Measurements from ENCODE around the gene CNTN4. TPM values are rescaled to one million over a fixed set of nuclear protein-coding genes. Genes with fewer than 3 reads are reported as not detected.

Gene CNTN4
- total RNA-seq, 1 experiment from 2014 or later: 5.7 TPM

- intact Hi-C loops (cut with micrococcal nuclease; ENCODE audit: unreplicated experiment): no loop called here
- no peak overlapping the region for H3K27ac ChIP-seq (ENCODE audit: low read depth, low read length, poor library complexity, severe bottlenecking)
- H3K4me3 ChIP-seq (ENCODE audit: low read depth, low read length, poor library complexity, severe bottlenecking): no peak overlapping the region
- DNase-seq (ENCODE audit: low spot score): no peak
- no peaks in the 10 kb centered on the region for H3K4me1 ChIP-seq (ENCODE audit: insufficient read depth, low read length, poor library complexity, severe bottlenecking)
- H3K27me3 ChIP-seq (replicated peaks; ENCODE audit: insufficient read depth, low read depth, low read length, poor library complexity): no peaks in the 10 kb centered on the region
- POLR2A ChIA-PET (ENCODE audit: low non-redundant PET): no interaction called here
- H3K36me3 ChIP-seq (ENCODE audit: insufficient read depth, low read length, poor library complexity, severe bottlenecking): no peaks in the 10 kb centered on the region
- no TSS peak for BruUV-seq (replicated peaks)
- H3K9me3 ChIP-seq (ENCODE audit: low read depth, low read length, poor library complexity, severe bottlenecking): peaks cover 3% of the 10 kb centered on the region
- TF ChIP-seq EZH2 (IDR thresholded peaks at IDR 0.05; ENCODE audit: borderline replicate concordance, low read depth, low read length, poor library complexity, severe bottlenecking) (no peak), CTCF (conservative IDR thresholded peaks at IDR 0.05; ENCODE audit: low read depth, low read length) (no peak)
- CTCF ChIA-PET: no interaction called here
Observed at GRCh38 chr3:2441558-2441957, 342.9 kb downstream of the CNTN4 start.

- H3K27me3 ChIP-seq (replicated peaks; ENCODE audit: insufficient read depth, low read depth, low read length, poor library complexity): no peaks in the 10 kb centered on the region
- H3K27ac ChIP-seq (ENCODE audit: low read depth, low read length, poor library complexity, severe bottlenecking): no peak overlapping the region
- H3K36me3 ChIP-seq (ENCODE audit: insufficient read depth, low read length, poor library complexity, severe bottlenecking): no peaks in the 10 kb centered on the region
- intact Hi-C loops (cut with micrococcal nuclease; ENCODE audit: unreplicated experiment): no loop called here
- no peaks in the 10 kb centered on the region for H3K4me1 ChIP-seq (ENCODE audit: insufficient read depth, low read length, poor library complexity, severe bottlenecking)
- POLR2A ChIA-PET (ENCODE audit: low non-redundant PET): no interaction called here
- CTCF ChIA-PET: no interaction called here
- no peak for TF ChIP-seq EZH2 (IDR thresholded peaks at IDR 0.05; ENCODE audit: borderline replicate concordance, low read depth, low read length, poor library complexity, severe bottlenecking)
- no peak for DNase-seq (ENCODE audit: low spot score)
- H3K9me3 ChIP-seq (ENCODE audit: low read depth, low read length, poor library complexity, severe bottlenecking): peaks cover 3% of the 10 kb centered on the region
- no peak overlapping the region for H3K4me3 ChIP-seq (ENCODE audit: low read depth, low read length, poor library complexity, severe bottlenecking)
- no TSS peak for BruUV-seq (replicated peaks)
Observed at GRCh38 chr3:2446146-2446545, 347.5 kb downstream of the CNTN4 start.

- Histone ChIP-seq H3K36me3 (ENCODE audit: insufficient read depth, low read length, poor library complexity, severe bottlenecking) (no peaks in the 10 kb centered on the region), H3K27ac (ENCODE audit: low read depth, low read length, poor library complexity, severe bottlenecking) (no peak overlapping the region), H3K27me3 (replicated peaks; ENCODE audit: insufficient read depth, low read depth, low read length, poor library complexity) (no peaks in the 10 kb centered on the region), H3K4me3 (ENCODE audit: low read depth, low read length, poor library complexity, severe bottlenecking) (no peak overlapping the region), H3K4me1 (ENCODE audit: insufficient read depth, low read length, poor library complexity, severe bottlenecking) (no peaks in the 10 kb centered on the region), H3K9me3 (ENCODE audit: low read depth, low read length, poor library complexity, severe bottlenecking) (no peaks in the 10 kb centered on the region)
- TF ChIP-seq EZH2 (IDR thresholded peaks at IDR 0.05; ENCODE audit: borderline replicate concordance, low read depth, low read length, poor library complexity, severe bottlenecking) (no peak), CTCF (conservative IDR thresholded peaks at IDR 0.05; ENCODE audit: low read depth, low read length) (no peak)
- ChIA-PET CTCF (no interaction called here), POLR2A (ENCODE audit: low non-redundant PET) (no interaction called here)
- no TSS peak for BruUV-seq (replicated peaks)
- intact Hi-C loops (cut with micrococcal nuclease; ENCODE audit: unreplicated experiment): no loop called here
- DNase-seq (ENCODE audit: low spot score): no peak
Observed at GRCh38 chr3:2452249-2452648, 353.6 kb downstream of the CNTN4 start.

- no peaks in the 10 kb centered on the region for H3K36me3 ChIP-seq (ENCODE audit: insufficient read depth, low read length, poor library complexity, severe bottlenecking)
- H3K4me3 ChIP-seq (ENCODE audit: low read depth, low read length, poor library complexity, severe bottlenecking): no peak overlapping the region
- no peaks in the 10 kb centered on the region for H3K9me3 ChIP-seq (ENCODE audit: low read depth, low read length, poor library complexity, severe bottlenecking)
- H3K27me3 ChIP-seq (replicated peaks; ENCODE audit: insufficient read depth, low read depth, low read length, poor library complexity): no peaks in the 10 kb centered on the region
- BruUV-seq (replicated peaks): no TSS peak
- no peaks in the 10 kb centered on the region for H3K4me1 ChIP-seq (ENCODE audit: insufficient read depth, low read length, poor library complexity, severe bottlenecking)
- TF ChIP-seq EZH2 (IDR thresholded peaks at IDR 0.05; ENCODE audit: borderline replicate concordance, low read depth, low read length, poor library complexity, severe bottlenecking) (no peak), CTCF (conservative IDR thresholded peaks at IDR 0.05; ENCODE audit: low read depth, low read length) (no peak)
- POLR2A ChIA-PET (ENCODE audit: low non-redundant PET): no interaction called here
- CTCF ChIA-PET: no interaction called here
- H3K27ac ChIP-seq (ENCODE audit: low read depth, low read length, poor library complexity, severe bottlenecking): no peak overlapping the region
- no peak for DNase-seq (ENCODE audit: low spot score)
- intact Hi-C loops (cut with micrococcal nuclease; ENCODE audit: unreplicated experiment): no loop called here
Observed at GRCh38 chr3:2454865-2455264, 356.2 kb downstream of the CNTN4 start.

Measured in A673 (cell line).